Pancreas (tissue), 10 donors: ENCODE results near the gene OPRL1. TPM values are rescaled to one million over a fixed set of nuclear protein-coding genes. Genes with fewer than 3 reads are reported as not detected.

Experiments used
- ATAC-seq, 4 donors: fragments of 200-7000 bp; cut with Tn5 transposase; one replicate each; pipeline versions ENCODE4 v1.8.0 to v1.9.1; 2020; ENCODE audit warnings: mild to moderate bottlenecking in 4 of 4, moderate library complexity in 4 of 4
- DNase-seq, 6 donors: peaks; one replicate each; pipeline ENCODE4 v3.0.0-alpha.2; 2020
- FAIRE-seq: peaks from 2 replicates; lab custom pipeline; 2012; peaks lifted over from hg19 to GRCh38; lab: Jason Lieb, UNC
- H3K27ac ChIP-seq, 4 donors: fragments of 200-600 bp; sonication (generic); 1 replicate in 3 of 4; 2 replicates in 1 of 4; pipeline versions ENCODE4 v1.5.0 to v1.8.0; 2020
- H3K27me3 ChIP-seq, 4 donors: fragments of 200-600 bp; one replicate each; pipeline ENCODE4 v1.8.0; 2021
- H3K36me3 ChIP-seq, 3 donors: fragments of 200-600 bp; sonication (generic) in 1 of 3; one replicate each; pipeline versions ENCODE4 v1.5.0 to v1.8.0; 2020 to 2021
- H3K4me1 ChIP-seq, 3 donors: fragments of 200-600 bp; one replicate each; pipeline ENCODE4 v1.8.0; 2021
- H3K4me3 ChIP-seq, 4 donors: fragments of 200-600 bp; sonication (generic) in 2 of 4; one replicate each; pipeline versions ENCODE4 v1.5.0 to v1.8.0; 2020 to 2021
- H3K9me3 ChIP-seq, 4 donors: fragments of 200-600 bp; one replicate each; pipeline ENCODE4 v1.8.0; 2021
- WGBS, 2 donors: extraction: QIAGEN DNeasy Blood & Tissue Kit; methylation state at CpG; one replicate each; pipeline ENCODE4 v1.1.7; 2013; 5-methylcytosine and 5-hydroxymethylcytosine counted together
- intact Hi-C, 3 donors: fragments of 100-400 bp; cut with DNase I; formaldehyde crosslinking; loops; one replicate each; pipeline versions ENCODE4 v1.11.1 to v1.14.2; 2022
- polyA plus RNA-seq, 2 donors: library from polyadenylated mRNA; stranded (reverse); fragments of 200-250 nt; gene quantifications; one replicate each; pipeline ENCODE4 v1.2.3, GENCODE V29; 2013
- total RNA-seq, 6 donors: library from RNA; stranded (reverse); fragmentation: NEBNext Ultra II Directional in 4 of 6; extraction: Animal tissue kit (Norgen Biotek cat#: 25700) in 4 of 6; gene quantifications; one replicate each; pipeline versions ENCODE4 v1.2.1 to v1.2.4, GENCODE V29; 2021 to 2023
- TF ChIP-seq, protein P1 (sequence below), 4 donors: fragments of 200-600 bp; sonication (generic) in 3 of 4; IDR thresholded peaks; one replicate each; pipeline versions ENCODE4 v1.5.0 to v1.8.0; 2021; ENCODE audit warnings: antibody characterized with exemption in 4 of 4
- donor health status: healthy with polysubstance abuse.
- donor health status: DM: no; HTN: no; CAD: no; lungs with moderate emphysema.
- donor health status: DM: no; HTN: no; CAD: no.
- donor health status: control.
- donor health status: control.
- donor health status: Bipolar disorder and iron deficiency.
- donor health status: DM: yes; HTN: yes; CAD: no.
- donor health status: DM: no; HTN: no; CAD: no.
- donor health status: DM: no; HTN: no; CAD: no.
- donor health status: DM: yes; HTN: yes; CAD: no.

OPRL1 gene
- total and polyA plus RNA-seq, 8 donors, result 0.25 to 2.2 (median 0.91) TPM

DNA sequence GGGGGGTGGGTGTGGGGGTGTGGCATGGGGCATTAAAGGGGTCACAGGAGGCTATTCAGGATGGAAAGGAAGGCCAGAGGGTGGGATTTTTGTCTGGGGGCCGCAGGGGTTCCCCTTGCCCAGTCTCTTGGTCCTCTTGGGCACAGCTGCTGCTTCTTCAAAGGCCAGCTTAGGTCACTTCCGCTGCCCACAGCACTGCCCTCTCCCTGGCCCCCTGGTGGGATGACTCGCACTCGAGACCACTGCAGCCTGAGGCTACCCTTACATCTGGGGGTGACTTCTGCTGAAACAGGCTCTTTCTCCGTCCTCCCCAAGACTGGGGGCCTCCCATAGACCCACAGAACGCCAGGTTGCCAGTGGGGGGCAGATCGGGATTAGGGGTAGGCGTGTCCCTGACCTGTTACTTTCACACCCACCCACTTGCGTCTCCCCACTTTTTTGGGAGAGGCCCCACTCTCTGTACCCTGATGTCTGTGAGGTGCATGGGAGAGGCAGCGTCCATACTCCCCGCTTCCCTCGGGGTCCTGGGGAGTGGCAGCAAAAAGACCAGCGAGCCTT, 3.0 kb downstream of the OPRL1 start:
- H3K27ac ChIP-seq, result no peak overlapping the region
- WGBS, 2 donors, result 29 to 31% methylated on average over 12 to 13 of the region's 13 CpGs
- no peaks in the 10 kb centered on the region for H3K27me3 ChIP-seq
- H3K4me1 ChIP-seq, result peaks cover 5 to 15% (median 6%) of the 10 kb centered on the region in 3 donors
- FAIRE-seq (no peak), DNase-seq (no peak), ATAC-seq (no peak)
- TF ChIP-seq, protein P1, sequence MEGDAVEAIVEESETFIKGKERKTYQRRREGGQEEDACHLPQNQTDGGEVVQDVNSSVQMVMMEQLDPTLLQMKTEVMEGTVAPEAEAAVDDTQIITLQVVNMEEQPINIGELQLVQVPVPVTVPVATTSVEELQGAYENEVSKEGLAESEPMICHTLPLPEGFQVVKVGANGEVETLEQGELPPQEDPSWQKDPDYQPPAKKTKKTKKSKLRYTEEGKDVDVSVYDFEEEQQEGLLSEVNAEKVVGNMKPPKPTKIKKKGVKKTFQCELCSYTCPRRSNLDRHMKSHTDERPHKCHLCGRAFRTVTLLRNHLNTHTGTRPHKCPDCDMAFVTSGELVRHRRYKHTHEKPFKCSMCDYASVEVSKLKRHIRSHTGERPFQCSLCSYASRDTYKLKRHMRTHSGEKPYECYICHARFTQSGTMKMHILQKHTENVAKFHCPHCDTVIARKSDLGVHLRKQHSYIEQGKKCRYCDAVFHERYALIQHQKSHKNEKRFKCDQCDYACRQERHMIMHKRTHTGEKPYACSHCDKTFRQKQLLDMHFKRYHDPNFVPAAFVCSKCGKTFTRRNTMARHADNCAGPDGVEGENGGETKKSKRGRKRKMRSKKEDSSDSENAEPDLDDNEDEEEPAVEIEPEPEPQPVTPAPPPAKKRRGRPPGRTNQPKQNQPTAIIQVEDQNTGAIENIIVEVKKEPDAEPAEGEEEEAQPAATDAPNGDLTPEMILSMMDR (IDR thresholded peaks at IDR 0.05), result no peak
- no peaks in the 10 kb centered on the region for H3K36me3 ChIP-seq
- H3K9me3 ChIP-seq, result no peaks in the 10 kb centered on the region
- intact Hi-C loops, result no loop called here
- H3K4me3 ChIP-seq, result peak overlapping the region in 3 of 4 donors; percentile 48 to 69 (median 52)

DNA sequence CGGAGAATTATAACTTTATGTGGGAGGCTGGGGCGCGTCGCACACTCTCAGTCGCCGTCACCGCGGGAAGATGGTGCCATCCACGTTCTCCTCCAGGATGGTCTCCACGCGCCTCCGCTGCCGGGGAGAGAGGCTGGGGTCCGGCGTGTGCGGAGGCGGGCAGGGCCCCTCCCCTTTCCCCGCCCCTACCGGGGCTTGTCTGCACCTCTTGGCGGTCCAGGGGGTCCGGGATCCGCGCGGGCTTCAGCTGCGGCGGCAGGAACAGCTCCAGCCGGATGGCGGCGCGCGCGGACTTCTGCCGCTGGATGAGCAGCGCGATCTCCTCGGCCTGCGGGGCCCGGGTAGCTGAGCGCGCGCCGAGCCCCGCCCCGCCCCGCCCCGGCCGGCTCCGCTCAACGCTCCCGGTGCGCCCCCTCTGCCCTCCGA, 3.5 kb downstream of the OPRL1 start:
- Histone ChIP-seq H3K9me3 (no peaks in the 10 kb centered on the region), H3K36me3 (no peaks in the 10 kb centered on the region), H3K27ac (no peak overlapping the region), H3K4me3 (peak overlapping the region; percentile 39 to 69 (median 50)), H3K27me3 (no peaks in the 10 kb centered on the region), H3K4me1 (peaks cover 5 to 13% (median 6%) of the 10 kb centered on the region in 3 donors)
- 0 to 1% methylated on average over 43 to 52 of the region's 52 CpGs for WGBS, 2 donors
- peak; percentile 58 to 72 (median 71) for ATAC-seq
- DNase-seq, result peak in 5 of 6 donors; percentile 63 to 90 (median 66)
- TF ChIP-seq, protein P1 (IDR thresholded peaks at IDR 0.05), result peak in 3 of 4 donors; percentile 29 to 47 (median 32)
- intact Hi-C loops, result no loop called here
- no peak for FAIRE-seq

DNA sequence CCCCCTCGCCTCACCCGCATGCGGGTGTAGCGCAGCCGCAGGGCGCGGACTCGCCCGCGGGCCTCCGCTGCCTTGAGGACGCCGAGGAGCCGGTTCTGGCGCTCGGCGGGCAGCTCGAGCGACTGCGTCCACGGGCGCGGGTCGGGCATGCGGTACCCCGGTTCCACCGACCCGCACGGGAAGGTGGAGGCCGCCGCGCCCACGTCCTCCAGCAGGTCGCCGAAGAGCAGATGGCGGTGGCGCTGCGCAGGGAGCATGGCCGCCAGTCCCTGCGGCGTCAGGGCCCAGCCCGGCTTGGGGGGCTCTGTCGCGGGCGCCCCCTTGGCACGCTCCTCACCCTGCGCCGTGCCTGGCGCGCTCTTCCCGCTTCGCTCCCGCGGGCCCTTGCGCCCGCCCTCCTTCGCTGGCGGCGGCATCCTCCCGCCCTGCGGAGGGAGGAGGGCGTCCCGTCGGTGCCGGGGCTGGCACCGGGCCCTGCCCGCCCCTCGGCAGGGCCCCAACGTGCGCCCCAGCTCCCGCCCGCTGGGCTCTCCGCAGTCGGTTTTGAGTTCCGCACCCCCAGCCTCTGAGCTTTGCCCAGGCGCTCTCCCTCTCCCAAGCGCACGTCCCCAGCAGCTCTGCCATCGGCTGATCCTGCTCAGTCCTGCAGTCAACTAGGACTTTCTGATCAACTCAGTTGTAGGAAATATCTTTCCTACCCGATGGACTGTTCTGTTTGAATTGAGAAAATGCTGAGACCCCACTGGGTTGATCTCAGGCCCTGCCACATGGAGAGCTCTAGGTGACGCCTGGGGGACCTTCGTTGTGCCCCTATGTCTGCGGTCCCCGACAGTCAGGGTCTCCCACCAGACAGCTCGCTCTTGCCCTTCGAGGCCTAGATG, 4.2 kb downstream of the OPRL1 start, which contains the start of gene LKAAEAR1:
TSS of gene LKAAEAR1 (minus strand) at position 595 of the 881 bp plus-strand sequence. CDS start at position 416, 179 bp downstream.
- Histone ChIP-seq H3K27ac (no peak within 1 kb of the TSS), H3K27me3 (no peaks in the 10 kb centered on the region), H3K4me3 (peak within 1 kb of the TSS; percentile 39 to 69 (median 50)), H3K9me3 (no peaks in the 10 kb centered on the region), H3K4me1 (peaks cover 3 to 6% (median 5%) of the 10 kb centered on the region in 3 donors), H3K36me3 (no peaks in the 10 kb centered on the region)
- TF ChIP-seq, protein P1 (IDR thresholded peaks at IDR 0.05), result no peak
- ATAC-seq, result peak in 1 of 4 donors; percentile 5
- WGBS, 2 donors, result 4% methylated on average over 61 to 86 of the region's 86 CpGs
- intact Hi-C loops, result no loop called here
- no peak for FAIRE-seq
- DNase-seq, result no peak

DNA sequence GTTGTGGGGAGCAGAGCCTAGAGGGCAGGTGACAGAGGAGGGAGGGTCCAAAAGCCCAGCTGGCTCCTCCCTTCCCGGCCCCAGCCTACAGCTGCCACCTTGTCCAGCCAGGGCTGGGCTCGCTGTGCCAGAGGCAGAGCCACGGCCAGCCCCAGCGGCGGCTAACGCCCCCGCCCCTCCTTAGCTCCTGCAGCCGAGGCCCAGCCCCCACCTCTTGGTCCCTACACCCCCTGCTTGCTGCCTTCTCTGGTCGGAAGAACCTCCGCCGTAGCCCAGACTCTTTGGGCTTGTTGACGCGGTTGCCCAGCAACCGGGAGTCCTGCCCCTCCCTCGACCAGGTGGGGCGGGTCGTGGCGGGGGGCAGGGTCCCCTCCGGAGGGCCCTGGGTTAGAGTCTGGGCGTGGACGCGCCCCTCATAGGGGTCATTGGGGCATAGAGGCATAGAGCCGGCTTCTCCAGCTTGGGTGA, 4.8 kb downstream of the OPRL1 start:
- H3K9me3 ChIP-seq, result no peaks in the 10 kb centered on the region
- intact Hi-C loops, result no loop called here
- peaks cover 0 to 5% (median 5%) of the 10 kb centered on the region in 3 donors for H3K4me1 ChIP-seq
- no peak overlapping the region for H3K27ac ChIP-seq
- H3K4me3 ChIP-seq, result no peak overlapping the region
- DNase-seq, result no peak
- TF ChIP-seq, protein P1 (IDR thresholded peaks at IDR 0.05), result no peak
- ATAC-seq, result peak in 2 of 4 donors; percentile 14 to 23
- no peaks in the 10 kb centered on the region for H3K36me3 ChIP-seq
- no peak for FAIRE-seq
- WGBS, 2 donors, result 5 to 9% methylated on average over 22 to 23 of the region's 23 CpGs
- H3K27me3 ChIP-seq, result no peaks in the 10 kb centered on the region
